ENCODE data around the gene OTOS. TPM values are rescaled to one million over a fixed set of nuclear protein-coding genes. Genes with fewer than 3 reads are reported as not detected.

The OTOS gene
- total and polyA plus RNA-seq, 7 donors = not detected

GRCh38 chr2:240143801-240144648, 3.6 kb upstream of the OTOS start:
- peaks cover 0 to 7% (median 0%) of the 10 kb centered on the region in 4 donors for H3K4me1 ChIP-seq
- 40 to 43% methylated on average over 36 of the region's 36 CpGs for WGBS, 2 donors
- intact Hi-C loops (cut with DNase I) = loop anchor here (1.0 to 2.0 kb wide), 2 partner anchors 83 to 1109 kb away; no protein-coding TSS in a partner anchor
- no peaks in the 10 kb centered on the region for H3K36me3 ChIP-seq
- no peak overlapping the region for H3K27ac ChIP-seq
- H3K27me3 ChIP-seq = peaks cover 0 to 28% (median 9%) of the 10 kb centered on the region in 3 donors
- no peaks in the 10 kb centered on the region for H3K9me3 ChIP-seq
- DNase-seq = peak; percentile 82
- TF ChIP-seq CTCF (IDR thresholded peaks at IDR 0.05) (peak; percentile 89 to 97 (median 92)), EP300 (IDR thresholded peaks at IDR 0.05) (no peak)
- H3K4me3 ChIP-seq = no peak overlapping the region

- peak; percentile 59 for DNase-seq
- no peak overlapping the region for H3K4me3 ChIP-seq
- no peaks in the 10 kb centered on the region for H3K36me3 ChIP-seq
- H3K27me3 ChIP-seq = peaks cover 0 to 20% (median 2%) of the 10 kb centered on the region in 3 donors
- peaks cover 0 to 7% (median 0%) of the 10 kb centered on the region in 4 donors for H3K4me1 ChIP-seq
- H3K9me3 ChIP-seq = no peaks in the 10 kb centered on the region
- intact Hi-C loops (cut with DNase I) = loop anchor here (1.0 to 2.0 kb wide), 2 partner anchors 82 to 1108 kb away; no protein-coding TSS in a partner anchor
- no peak for TF ChIP-seq EP300 (IDR thresholded peaks at IDR 0.05)
- no peak for TF ChIP-seq POLR2A (IDR thresholded peaks at IDR 0.05)
- no peak for TF ChIP-seq CTCF (IDR thresholded peaks at IDR 0.05)
- no peak for TF ChIP-seq POLR2AphosphoS5 (IDR thresholded peaks at IDR 0.05)
- 60 to 65% methylated on average over 6 of the region's 6 CpGs for WGBS, 2 donors
- no peak overlapping the region for H3K27ac ChIP-seq
These were observed 2.8 kb upstream of the OTOS start for GRCh38 chr2:240143276-240143675.

GRCh38 chr2:240142859-240143258, 2.4 kb upstream of the OTOS start:
- no peak for TF ChIP-seq POLR2AphosphoS5 (IDR thresholded peaks at IDR 0.05)
- TF ChIP-seq CTCF (IDR thresholded peaks at IDR 0.05) = no peak
- no peak for TF ChIP-seq EP300 (IDR thresholded peaks at IDR 0.05)
- TF ChIP-seq POLR2A (IDR thresholded peaks at IDR 0.05) = no peak
- 71 to 85% methylated on average over 5 of the region's 5 CpGs for WGBS, 2 donors
- intact Hi-C loops (cut with DNase I) = loop anchor here (1.0 to 2.0 kb wide), 2 partner anchors 82 to 1108 kb away; no protein-coding TSS in a partner anchor
- H3K27ac ChIP-seq = no peak overlapping the region
- H3K27me3 ChIP-seq = peaks cover 0 to 19% (median 0%) of the 10 kb centered on the region in 3 donors
- H3K4me3 ChIP-seq = no peak overlapping the region
- H3K9me3 ChIP-seq = no peaks in the 10 kb centered on the region
- H3K4me1 ChIP-seq = peaks cover 0 to 7% (median 0%) of the 10 kb centered on the region in 4 donors
- no peaks in the 10 kb centered on the region for H3K36me3 ChIP-seq
- DNase-seq = peak; percentile 38

GRCh38 chr2:240142256-240142775, 1.9 kb upstream of the OTOS start:
- TF ChIP-seq EP300 (IDR thresholded peaks at IDR 0.05) (no peak), POLR2AphosphoS5 (IDR thresholded peaks at IDR 0.05) (no peak), CTCF (IDR thresholded peaks at IDR 0.05) (no peak), POLR2A (IDR thresholded peaks at IDR 0.05) (no peak)
- Histone ChIP-seq H3K4me1 (peaks cover 0 to 7% (median 0%) of the 10 kb centered on the region in 4 donors), H3K9me3 (no peaks in the 10 kb centered on the region), H3K36me3 (no peaks in the 10 kb centered on the region), H3K27me3 (peaks cover 0 to 19% (median 0%) of the 10 kb centered on the region in 3 donors), H3K27ac (no peak overlapping the region), H3K4me3 (no peak overlapping the region)
- no peak for DNase-seq
- intact Hi-C loops (cut with DNase I) = loop anchor here (2.0 kb wide), 1 partner anchor 1108 kb away; no protein-coding TSS in a partner anchor
- 83 to 84% methylated on average over 16 of the region's 16 CpGs for WGBS, 2 donors
